KMS-11 (cell line): Measurements from ENCODE around the gene PLAAT1.

ENCODE experiments used
- H2AFZ ChIP-seq: fragments of 200-600 bp; sonication (generic); 2 replicates; pipeline ENCODE4 v1.6.1; 2016; ENCODE audit warnings: antibody characterized with exemption, mixed run types, low read depth
- H3K27ac ChIP-seq: fragments of 200-600 bp; sonication (generic); 2 replicates; pipeline ENCODE4 v1.6.1; 2016; ENCODE audit warnings: mild to moderate bottlenecking, mixed run types
- H3K27me3 ChIP-seq: fragments of 200-600 bp; sonication (generic); 2 replicates; pipeline ENCODE4 v1.6.1; 2017; ENCODE audit warnings: mild to moderate bottlenecking, low read depth, mixed run types, moderate library complexity; ENCODE audit not compliant: insufficient read depth
- H3K36me3 ChIP-seq: fragments of 200-600 bp; sonication (generic); 2 replicates; pipeline ENCODE4 v1.6.1; 2017; ENCODE audit warnings: mild to moderate bottlenecking, mixed run types; ENCODE audit not compliant: insufficient read depth
- H3K4me1 ChIP-seq: fragments of 200-600 bp; sonication (generic); 2 replicates; pipeline ENCODE4 v1.6.1; 2016; ENCODE audit warnings: mild to moderate bottlenecking, low read depth, mixed run types; ENCODE audit not compliant: poor library complexity, severe bottlenecking
- H3K4me2 ChIP-seq: fragments of 200-600 bp; sonication (generic); 2 replicates; pipeline ENCODE4 v1.7.0; 2016; ENCODE audit warnings: mild to moderate bottlenecking, mixed run types
- H3K4me3 ChIP-seq: fragments of 200-600 bp; sonication (generic); IDR thresholded peaks from 2 replicates; pipeline ENCODE4 v1.6.1; 2017; ENCODE audit warnings: low read depth, low read length, mixed read lengths; ENCODE audit not compliant: insufficient read depth
- H3K79me2 ChIP-seq: fragments of 200-600 bp; sonication (generic); 2 replicates; pipeline ENCODE4 v1.6.1; 2016; ENCODE audit warnings: low read depth, mixed run types; ENCODE audit not compliant: insufficient read depth
- H3K9ac ChIP-seq: fragments of 200-600 bp; sonication (generic); 2 replicates; pipeline ENCODE4 v1.6.1; 2016; ENCODE audit warnings: mild to moderate bottlenecking, mixed run types
- H4K20me1 ChIP-seq: fragments of 200-600 bp; sonication (generic); 2 replicates; pipeline ENCODE4 v1.6.1; 2016; ENCODE audit warnings: mild to moderate bottlenecking, mixed run types; ENCODE audit not compliant: insufficient read depth
- TF ChIP-seq, protein P1 (sequence below): fragments of 200-600 bp; sonication (generic); conservative IDR thresholded peaks from 2 replicates; pipeline ENCODE4 v1.6.1; 2017; ENCODE audit warnings: low read depth, mild to moderate bottlenecking, antibody characterized with exemption, low read length, moderate library complexity, mixed read lengths

PLAAT1 gene

DNA sequence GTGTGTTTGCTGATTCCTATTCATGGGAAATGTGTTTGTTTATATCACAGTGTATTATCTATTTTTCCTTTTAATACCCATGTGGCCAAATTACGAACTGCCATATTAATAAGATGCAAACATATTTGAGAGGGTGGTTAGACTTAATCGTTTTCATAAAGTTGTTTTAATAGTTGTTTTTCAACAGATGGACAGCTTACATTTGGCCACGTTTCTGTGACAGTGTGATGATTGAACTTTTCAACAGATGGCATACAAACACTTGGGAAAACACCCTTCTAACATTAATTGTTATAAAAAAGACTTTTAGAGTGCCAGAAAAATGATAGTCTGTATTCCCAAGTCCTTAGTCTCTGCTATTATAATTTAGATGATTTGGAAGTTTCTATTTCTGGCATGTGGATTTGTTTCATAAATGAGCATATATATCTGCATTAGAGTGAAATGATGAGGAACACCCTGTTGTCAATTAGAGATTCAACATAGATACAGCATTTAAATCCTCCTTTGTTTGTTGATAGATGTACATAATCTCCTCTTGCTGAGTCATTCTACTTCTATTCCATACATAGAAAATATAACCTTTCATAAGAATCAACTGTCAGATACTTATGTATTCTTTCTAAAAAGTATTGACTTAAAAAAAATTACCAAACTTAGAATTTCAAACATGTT is 13.1 kb downstream of the PLAAT1 start:
- Histone ChIP-seq H3K79me2 (no peaks in the 10 kb centered on the region), H2AFZ (no peak overlapping the region), H3K27ac (no peak overlapping the region), H3K4me1 (no peaks in the 10 kb centered on the region), H3K4me3 (no peak overlapping the region), H3K27me3 (no peaks in the 10 kb centered on the region), H3K4me2 (no peak overlapping the region), H4K20me1 (no peaks in the 10 kb centered on the region), H3K36me3 (no peaks in the 10 kb centered on the region), H3K9ac (no peak overlapping the region)
- TF ChIP-seq, protein P1, sequence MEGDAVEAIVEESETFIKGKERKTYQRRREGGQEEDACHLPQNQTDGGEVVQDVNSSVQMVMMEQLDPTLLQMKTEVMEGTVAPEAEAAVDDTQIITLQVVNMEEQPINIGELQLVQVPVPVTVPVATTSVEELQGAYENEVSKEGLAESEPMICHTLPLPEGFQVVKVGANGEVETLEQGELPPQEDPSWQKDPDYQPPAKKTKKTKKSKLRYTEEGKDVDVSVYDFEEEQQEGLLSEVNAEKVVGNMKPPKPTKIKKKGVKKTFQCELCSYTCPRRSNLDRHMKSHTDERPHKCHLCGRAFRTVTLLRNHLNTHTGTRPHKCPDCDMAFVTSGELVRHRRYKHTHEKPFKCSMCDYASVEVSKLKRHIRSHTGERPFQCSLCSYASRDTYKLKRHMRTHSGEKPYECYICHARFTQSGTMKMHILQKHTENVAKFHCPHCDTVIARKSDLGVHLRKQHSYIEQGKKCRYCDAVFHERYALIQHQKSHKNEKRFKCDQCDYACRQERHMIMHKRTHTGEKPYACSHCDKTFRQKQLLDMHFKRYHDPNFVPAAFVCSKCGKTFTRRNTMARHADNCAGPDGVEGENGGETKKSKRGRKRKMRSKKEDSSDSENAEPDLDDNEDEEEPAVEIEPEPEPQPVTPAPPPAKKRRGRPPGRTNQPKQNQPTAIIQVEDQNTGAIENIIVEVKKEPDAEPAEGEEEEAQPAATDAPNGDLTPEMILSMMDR = no peak

DNA sequence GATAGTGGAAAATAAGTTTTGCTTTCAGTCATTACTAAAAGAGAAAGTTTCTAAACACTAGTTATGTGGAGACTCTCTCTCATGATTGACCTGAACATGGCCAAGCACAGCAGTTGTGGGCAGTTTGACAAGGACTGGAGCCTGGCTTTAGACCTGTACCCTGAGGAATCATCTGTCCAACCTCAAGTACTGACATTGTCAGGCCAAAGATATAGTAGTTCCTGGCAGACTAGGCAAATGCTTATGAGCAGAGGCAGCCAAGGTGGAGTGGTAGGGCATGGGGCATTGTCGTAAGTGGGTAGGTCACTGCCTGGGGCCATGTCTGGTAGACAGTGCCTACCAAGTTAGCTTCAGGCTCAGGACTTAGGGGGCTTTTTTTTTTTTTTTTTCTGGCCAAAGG is 20.9 kb downstream of the PLAAT1 start:
- Histone ChIP-seq H3K4me2 (no peak overlapping the region), H3K4me1 (no peaks in the 10 kb centered on the region), H3K27ac (no peak overlapping the region), H3K27me3 (no peaks in the 10 kb centered on the region), H3K79me2 (no peaks in the 10 kb centered on the region), H3K36me3 (no peaks in the 10 kb centered on the region), H4K20me1 (no peaks in the 10 kb centered on the region), H3K4me3 (no peak overlapping the region), H3K9ac (no peak overlapping the region), H2AFZ (no peak overlapping the region)
- TF ChIP-seq, protein P1 = no peak

GRCh38 chr3:193262707-193263106 is 21.7 kb downstream of the PLAAT1 start:
- H2AFZ ChIP-seq = no peak overlapping the region
- no peaks in the 10 kb centered on the region for H3K27me3 ChIP-seq
- H3K36me3 ChIP-seq = no peaks in the 10 kb centered on the region
- no peak overlapping the region for H3K9ac ChIP-seq
- H3K27ac ChIP-seq = no peak overlapping the region
- H3K79me2 ChIP-seq = no peaks in the 10 kb centered on the region
- H4K20me1 ChIP-seq = no peaks in the 10 kb centered on the region
- H3K4me3 ChIP-seq = no peak overlapping the region
- no peaks in the 10 kb centered on the region for H3K4me1 ChIP-seq
- no peak overlapping the region for H3K4me2 ChIP-seq
- TF ChIP-seq, protein P1 = no peak

- Histone ChIP-seq H3K27me3 (no peaks in the 10 kb centered on the region), H4K20me1 (no peaks in the 10 kb centered on the region), H3K9ac (no peak overlapping the region), H3K4me1 (no peaks in the 10 kb centered on the region), H3K4me2 (no peak overlapping the region), H3K27ac (no peak overlapping the region), H3K36me3 (no peaks in the 10 kb centered on the region), H2AFZ (no peak overlapping the region), H3K4me3 (no peak overlapping the region), H3K79me2 (no peaks in the 10 kb centered on the region)
- TF ChIP-seq, protein P1 = no peak
These were observed 28.5 kb downstream of the PLAAT1 start for GRCh38 chr3:193269343-193270028.
